Upper lobe of right lung (tissue), 1 donor: ENCODE results near the gene DCN. TPM values are rescaled to one million over a fixed set of nuclear protein-coding genes. Genes with fewer than 3 reads are reported as not detected.

Experiments used
- ATAC-seq: fragments of 200-7000 bp; cut with Tn5 transposase; one replicate; pipeline ENCODE4 v1.9.1; 2020; ENCODE audit warnings: mild to moderate bottlenecking, moderate library complexity
- DNase-seq: peaks from one replicate; pipeline ENCODE4 v3.0.0-alpha.2; 2020
- H3K27ac ChIP-seq: fragments of 200-600 bp; one replicate; pipeline ENCODE4 v1.8.0; 2022
- H3K27me3 ChIP-seq: fragments of 200-600 bp; one replicate; pipeline ENCODE4 v1.8.0; 2022; ENCODE audit warnings: mild to moderate bottlenecking
- H3K36me3 ChIP-seq: fragments of 200-600 bp; one replicate; pipeline ENCODE4 v1.8.0; 2022
- H3K4me1 ChIP-seq: fragments of 200-600 bp; one replicate; pipeline ENCODE4 v1.8.0; 2022
- H3K4me3 ChIP-seq: fragments of 200-600 bp; one replicate; pipeline ENCODE4 v1.8.0; 2022; ENCODE audit warnings: mild to moderate bottlenecking
- H3K9me3 ChIP-seq: fragments of 200-600 bp; one replicate; pipeline ENCODE4 v1.8.0; 2022
- CTCF ChIP-seq: fragments of 200-600 bp; IDR thresholded peaks from one replicate; pipeline ENCODE4 v1.8.0; 2022; ENCODE audit warnings: antibody characterized with exemption
- intact Hi-C: fragments of 100-400 bp; cut with DNase I; formaldehyde crosslinking; loops from one replicate; pipeline ENCODE4 v1.11.0; 2022
- total RNA-seq: library from RNA; stranded (reverse); fragmentation: NEBNext Ultra II Directional; extraction: Animal tissue kit (Norgen Biotek cat#: 25700); gene quantifications from one replicate; pipeline ENCODE4 v1.2.1, GENCODE V29; 2021
- donor health status: DM: no; HTN: yes; CAD: no; lungs with severe emphysema.

Gene DCN
- total RNA-seq, 1 donor from 2014 or later, result 753 TPM

GRCh38 chr12:91186156-91186555 is 3.5 kb upstream of the DCN start:
- Histone ChIP-seq H3K4me3 (no peak overlapping the region), H3K36me3 (no peaks in the 10 kb centered on the region), H3K27ac (no peak overlapping the region), H3K27me3 (no peaks in the 10 kb centered on the region), H3K4me1 (no peaks in the 10 kb centered on the region), H3K9me3 (no peaks in the 10 kb centered on the region)
- ATAC-seq, result no peak
- DNase-seq, result no peak
- TF ChIP-seq CTCF, result no peak
- intact Hi-C loops, result no loop called here

GRCh38 chr12:91185421-91185820 is 2.8 kb upstream of the DCN start:
- no peak for TF ChIP-seq CTCF
- H3K36me3 ChIP-seq, result no peaks in the 10 kb centered on the region
- H3K4me1 ChIP-seq, result no peaks in the 10 kb centered on the region
- H3K27me3 ChIP-seq, result no peaks in the 10 kb centered on the region
- no peak overlapping the region for H3K27ac ChIP-seq
- intact Hi-C loops, result no loop called here
- ATAC-seq (no peak), DNase-seq (no peak)
- H3K9me3 ChIP-seq, result no peaks in the 10 kb centered on the region
- no peak overlapping the region for H3K4me3 ChIP-seq

GRCh38 chr12:91183551-91183950 is 934 bp upstream of the DCN start:
- Histone ChIP-seq H3K9me3 (no peaks in the 10 kb centered on the region), H3K36me3 (no peaks in the 10 kb centered on the region), H3K4me3 (peak overlapping the region; percentile 42), H3K27me3 (no peaks in the 10 kb centered on the region), H3K4me1 (no peaks in the 10 kb centered on the region), H3K27ac (peak overlapping the region; percentile 76)
- intact Hi-C loops, result no loop called here
- DNase-seq, result no peak
- no peak for ATAC-seq
- TF ChIP-seq CTCF, result no peak

GRCh38 chr12:91180582-91181395 is 1.8 kb downstream of the DCN start:
- no peak for TF ChIP-seq CTCF
- ATAC-seq (no peak), DNase-seq (no peak)
- Histone ChIP-seq H3K4me1 (no peaks in the 10 kb centered on the region), H3K27me3 (no peaks in the 10 kb centered on the region), H3K9me3 (no peaks in the 10 kb centered on the region), H3K27ac (peak overlapping the region; percentile 76), H3K36me3 (no peaks in the 10 kb centered on the region), H3K4me3 (peak overlapping the region; percentile 42)
- intact Hi-C loops, result no loop called here

- Histone ChIP-seq H3K27ac (peak overlapping the region; percentile 76), H3K4me1 (no peaks in the 10 kb centered on the region)
Measured at GRCh38 chr12:91179966-91180561, 2.6 kb downstream of the DCN start.

More at GRCh38 chr12:91179966-91180561, 2.6 kb downstream of the DCN start:
- intact Hi-C loops, result loop anchor here (10.0 kb wide), 1 partner anchor 175 kb away; no protein-coding TSS in a partner anchor
- ATAC-seq (no peak), DNase-seq (no peak)
- H3K36me3 ChIP-seq, result no peaks in the 10 kb centered on the region
- no peaks in the 10 kb centered on the region for H3K27me3 ChIP-seq
- no peaks in the 10 kb centered on the region for H3K9me3 ChIP-seq
- H3K4me3 ChIP-seq, result peak overlapping the region; percentile 42
- no peak for TF ChIP-seq CTCF
